Muscle layer of duodenum (tissue), 2 donors: Measurements from ENCODE around the gene SIK1.
"Not testable (repeated sequence)": the region's sequence is repeated elsewhere in the genome, so short reads cannot be mapped to it uniquely, and the experiment has no call there.

Experiments
- H3K27ac ChIP-seq: one replicate; pipeline ENCODE4 v1.7.0; 2013; ENCODE audit warnings: mild to moderate bottlenecking, low read length
- H3K27me3 ChIP-seq: one replicate; pipeline ENCODE4 v1.7.0; 2013; ENCODE audit warnings: low read depth, mild to moderate bottlenecking, control low read depth, low read length
- H3K36me3 ChIP-seq, 2 donors: one replicate each; pipeline ENCODE4 v1.7.0; 2013; ENCODE audit warnings: low read length in 2 of 2, control low read depth in 1 of 2, mild to moderate bottlenecking in 1 of 2; ENCODE audit not compliant: insufficient read depth in 2 of 2, control insufficient read depth in 1 of 2
- H3K4me1 ChIP-seq, 2 donors: one replicate each; pipeline ENCODE4 v1.7.0; 2013; ENCODE audit warnings: low read length in 2 of 2, mild to moderate bottlenecking in 2 of 2, control low read depth in 1 of 2, moderate library complexity in 1 of 2; ENCODE audit not compliant: insufficient read depth in 2 of 2, control insufficient read depth in 1 of 2
- H3K4me3 ChIP-seq, 2 donors: one replicate each; pipeline ENCODE4 v1.7.0; 2013; ENCODE audit warnings: low read length in 2 of 2, low read depth in 1 of 2, mild to moderate bottlenecking in 1 of 2
- H3K9me3 ChIP-seq, 2 donors: one replicate each; pipeline ENCODE4 v1.7.0; 2013; ENCODE audit warnings: low read length in 2 of 2, control low read depth in 1 of 2, mild to moderate bottlenecking in 1 of 2; ENCODE audit not compliant: control insufficient read depth in 1 of 2
- donor health status: healthy.

Gene SIK1

GRCh38 chr21:43426404-43427241 is at the start of gene SIK1:
SIK1 (minus strand) TSS chr21:43427131; CDS start chr21:43426178, 953 bp downstream.
- not testable (repeated sequence) for H3K4me1 ChIP-seq, H3K4me3 ChIP-seq, H3K36me3 ChIP-seq

GRCh38 chr21:43471597-43472242 is 44.8 kb upstream of the SIK1 start:
- H3K4me3 ChIP-seq, H3K27me3 ChIP-seq, H3K9me3 ChIP-seq, H3K36me3 ChIP-seq, H3K27ac ChIP-seq, H3K4me1 ChIP-seq: not testable (repeated sequence)

More at GRCh38 chr21:43426404-43427241, at the start of gene SIK1:
- not testable (repeated sequence) for H3K27me3 ChIP-seq, H3K27ac ChIP-seq, H3K9me3 ChIP-seq

- H3K4me3 ChIP-seq, H3K36me3 ChIP-seq, H3K4me1 ChIP-seq, H3K27me3 ChIP-seq, H3K9me3 ChIP-seq, H3K27ac ChIP-seq: not testable (repeated sequence)
These were observed 43.0 kb upstream of the SIK1 start for GRCh38 chr21:43469719-43470458.

- H3K4me3 ChIP-seq: no peak overlapping the region
- no peaks in the 10 kb centered on the region for H3K27me3 ChIP-seq
- H3K9me3 ChIP-seq: no peaks in the 10 kb centered on the region
- no peaks in the 10 kb centered on the region for H3K4me1 ChIP-seq
- no peak overlapping the region for H3K27ac ChIP-seq
- H3K36me3 ChIP-seq: no peaks in the 10 kb centered on the region
These were observed 40.9 kb upstream of the SIK1 start for GRCh38 chr21:43467785-43468184.

- H3K27me3 ChIP-seq, H3K9me3 ChIP-seq, H3K36me3 ChIP-seq, H3K4me3 ChIP-seq, H3K4me1 ChIP-seq, H3K27ac ChIP-seq: not testable (repeated sequence)
These were observed 38.2 kb upstream of the SIK1 start for GRCh38 chr21:43465159-43465558.

GRCh38 chr21:43463498-43464261 is 36.7 kb upstream of the SIK1 start:
- not testable (repeated sequence) for H3K27ac ChIP-seq, H3K9me3 ChIP-seq, H3K4me1 ChIP-seq, H3K27me3 ChIP-seq, H3K36me3 ChIP-seq, H3K4me3 ChIP-seq

GRCh38 chr21:43462932-43463331 is 36.0 kb upstream of the SIK1 start:
- not testable (repeated sequence) for H3K4me3 ChIP-seq, H3K36me3 ChIP-seq, H3K4me1 ChIP-seq, H3K27me3 ChIP-seq, H3K27ac ChIP-seq, H3K9me3 ChIP-seq

GRCh38 chr21:43460475-43460874 is 33.5 kb upstream of the SIK1 start:
- not testable (repeated sequence) for H3K27me3 ChIP-seq, H3K4me3 ChIP-seq, H3K9me3 ChIP-seq, H3K36me3 ChIP-seq, H3K27ac ChIP-seq, H3K4me1 ChIP-seq

- not testable (repeated sequence) for H3K4me1 ChIP-seq, H3K4me3 ChIP-seq, H3K27me3 ChIP-seq, H3K9me3 ChIP-seq, H3K36me3 ChIP-seq, H3K27ac ChIP-seq
These were observed 32.1 kb upstream of the SIK1 start for GRCh38 chr21:43458995-43459394.

- not testable (repeated sequence) for H3K9me3 ChIP-seq, H3K27me3 ChIP-seq, H3K27ac ChIP-seq, H3K4me1 ChIP-seq, H3K36me3 ChIP-seq, H3K4me3 ChIP-seq
These were observed 29.8 kb upstream of the SIK1 start for GRCh38 chr21:43456616-43457314.

- H3K27ac ChIP-seq, H3K4me3 ChIP-seq, H3K36me3 ChIP-seq, H3K9me3 ChIP-seq, H3K4me1 ChIP-seq, H3K27me3 ChIP-seq: not testable (repeated sequence)
These were observed 28.8 kb upstream of the SIK1 start for GRCh38 chr21:43455717-43456116.
